GM18520 (cell line): ENCODE measurements around the gene IRX4.

ENCODE experiments used
- ATAC-seq: cut with Tn5 transposase; IDR thresholded peaks from one replicate; pipeline ENCODE4 v1.9.1; 2021; ENCODE audit not compliant: unreplicated experiment

IRX4 gene

GRCh38 chr5:1892685-1893445 lies 10.1 kb upstream of the IRX4 start:
- no peak for ATAC-seq

GRCh38 chr5:1892211-1892610 lies 9.5 kb upstream of the IRX4 start:
- ATAC-seq, result no peak

- no peak for ATAC-seq
Observed at GRCh38 chr5:1891391-1891790, 8.7 kb upstream of the IRX4 start.

- ATAC-seq, result no peak
Observed at GRCh38 chr5:1890296-1890695, 7.6 kb upstream of the IRX4 start.

GRCh38 chr5:1889321-1890065 lies 6.8 kb upstream of the IRX4 start:
- ATAC-seq, result no peak

- ATAC-seq, result no peak
Observed at GRCh38 chr5:1888541-1889251, 6.0 kb upstream of the IRX4 start.

- ATAC-seq, result no peak
Observed at GRCh38 chr5:1887588-1888360, 5.0 kb upstream of the IRX4 start.

- ATAC-seq, result no peak
Observed at GRCh38 chr5:1886846-1887587, 4.3 kb upstream of the IRX4 start.

- ATAC-seq, result no peak
Observed at GRCh38 chr5:1885868-1886845, 3.4 kb upstream of the IRX4 start.

- ATAC-seq, result no peak
Observed at GRCh38 chr5:1885404-1885755, 2.7 kb upstream of the IRX4 start.

- no peak for ATAC-seq
Observed at GRCh38 chr5:1884678-1885403, 2.1 kb upstream of the IRX4 start.

GRCh38 chr5:1883925-1884677 lies 1.4 kb upstream of the IRX4 start:
- no peak for ATAC-seq

- no peak for ATAC-seq
Observed at GRCh38 chr5:1883120-1883924, 597 bp upstream of the IRX4 start.

GRCh38 chr5:1881731-1882336 lies 891 bp downstream of the IRX4 start:
- ATAC-seq, result no peak

GRCh38 chr5:1881098-1881572 lies 1.6 kb downstream of the IRX4 start:
- ATAC-seq, result no peak

- ATAC-seq, result no peak
Observed at GRCh38 chr5:1880377-1881025, 2.2 kb downstream of the IRX4 start.
